Measurements from ENCODE around the gene LRCH3.
"Not testable (repeated sequence)": the region's sequence is repeated elsewhere in the genome, so short reads cannot be mapped to it uniquely, and the experiment has no call there.

The LRCH3 gene

GRCh38 chr3:197912741-197913476, 121.9 kb downstream of the LRCH3 start:
- POLR2A ChIA-PET = no interaction called here
- CTCF ChIA-PET = no interaction called here
- TF ChIP-seq CTBP1 (IDR thresholded peaks at IDR 0.05; ENCODE audit: borderline replicate concordance) (no peak), FOXA1 (IDR thresholded peaks at IDR 0.05) (no peak), LEF1 (IDR thresholded peaks at IDR 0.05; ENCODE audit: borderline replicate concordance) (no peak), ZNF384 (IDR thresholded peaks at IDR 0.05) (no peak), SUZ12 (IDR thresholded peaks at IDR 0.05) (no peak), FOXK2 (IDR thresholded peaks at IDR 0.05) (no peak), L3MBTL2 (conservative IDR thresholded peaks at IDR 0.05) (no peak), HDGF (IDR thresholded peaks at IDR 0.05; ENCODE audit: borderline replicate concordance) (no peak), NFRKB (IDR thresholded peaks at IDR 0.05) (no peak)
- DNase-seq (ENCODE audit: extremely low spot score) = no peak

DNA sequence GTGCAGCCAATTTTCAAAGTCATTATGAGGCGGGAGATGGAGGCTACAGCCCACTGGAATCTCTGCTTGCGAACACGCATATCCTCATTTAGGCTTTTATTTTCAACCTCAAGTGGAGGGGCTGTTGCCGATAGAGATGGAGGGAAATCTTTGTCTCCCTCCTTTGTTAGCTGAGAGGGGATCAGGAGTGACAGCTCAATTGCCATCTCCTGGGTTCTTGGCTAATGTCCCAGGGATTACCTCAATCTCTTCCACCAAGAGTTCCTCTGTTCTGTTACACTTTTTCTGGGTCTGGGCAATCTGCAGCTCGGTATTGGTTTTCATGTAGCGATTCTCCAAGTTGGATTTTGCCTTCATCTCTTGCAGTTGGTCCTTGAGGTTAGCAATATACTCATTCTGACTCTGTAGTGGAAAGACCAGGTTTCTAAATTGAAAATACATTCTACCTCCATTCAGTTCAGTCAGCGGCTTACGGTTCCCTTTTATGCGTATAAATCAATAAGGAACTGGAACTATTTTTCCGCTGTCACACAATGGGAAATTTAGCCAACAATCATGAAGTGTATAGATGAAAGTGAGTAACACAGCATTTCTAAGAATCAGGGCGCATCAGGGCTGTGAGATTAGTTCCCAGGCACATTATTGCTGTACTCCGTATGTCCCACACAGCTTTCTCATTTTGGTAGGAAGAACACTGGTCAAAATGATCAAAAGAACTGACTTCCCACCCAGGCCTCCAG, 122.8 kb downstream of the LRCH3 start:
- DNase-seq (ENCODE audit: extremely low spot score) = no peak
- ChIA-PET CTCF (no interaction called here), POLR2A (no interaction called here)
- TF ChIP-seq TARDBP (IDR thresholded peaks at IDR 0.05) (no peak), FOXM1 (IDR thresholded peaks at IDR 0.05; ENCODE audit: borderline replicate concordance) (no peak), SP1 (IDR thresholded peaks at IDR 0.05) (no peak), ARNT (IDR thresholded peaks at IDR 0.05) (no peak), CTBP1 (IDR thresholded peaks at IDR 0.05; ENCODE audit: borderline replicate concordance) (no peak), HDGF (IDR thresholded peaks at IDR 0.05; ENCODE audit: borderline replicate concordance) (no peak), FOXK2 (IDR thresholded peaks at IDR 0.05) (no peak), PKNOX1 (IDR thresholded peaks at IDR 0.05) (no peak), ELF4 (IDR thresholded peaks at IDR 0.05) (no peak), BHLHE40 (IDR thresholded peaks at IDR 0.05; ENCODE audit: borderline replicate concordance) (no peak), L3MBTL2 (conservative IDR thresholded peaks at IDR 0.05) (no peak), FOXA1 (IDR thresholded peaks at IDR 0.05) (no peak), LEF1 (IDR thresholded peaks at IDR 0.05; ENCODE audit: borderline replicate concordance) (no peak), NFRKB (IDR thresholded peaks at IDR 0.05) (no peak), ZNF384 (IDR thresholded peaks at IDR 0.05) (no peak), SUZ12 (IDR thresholded peaks at IDR 0.05) (no peak)

DNA sequence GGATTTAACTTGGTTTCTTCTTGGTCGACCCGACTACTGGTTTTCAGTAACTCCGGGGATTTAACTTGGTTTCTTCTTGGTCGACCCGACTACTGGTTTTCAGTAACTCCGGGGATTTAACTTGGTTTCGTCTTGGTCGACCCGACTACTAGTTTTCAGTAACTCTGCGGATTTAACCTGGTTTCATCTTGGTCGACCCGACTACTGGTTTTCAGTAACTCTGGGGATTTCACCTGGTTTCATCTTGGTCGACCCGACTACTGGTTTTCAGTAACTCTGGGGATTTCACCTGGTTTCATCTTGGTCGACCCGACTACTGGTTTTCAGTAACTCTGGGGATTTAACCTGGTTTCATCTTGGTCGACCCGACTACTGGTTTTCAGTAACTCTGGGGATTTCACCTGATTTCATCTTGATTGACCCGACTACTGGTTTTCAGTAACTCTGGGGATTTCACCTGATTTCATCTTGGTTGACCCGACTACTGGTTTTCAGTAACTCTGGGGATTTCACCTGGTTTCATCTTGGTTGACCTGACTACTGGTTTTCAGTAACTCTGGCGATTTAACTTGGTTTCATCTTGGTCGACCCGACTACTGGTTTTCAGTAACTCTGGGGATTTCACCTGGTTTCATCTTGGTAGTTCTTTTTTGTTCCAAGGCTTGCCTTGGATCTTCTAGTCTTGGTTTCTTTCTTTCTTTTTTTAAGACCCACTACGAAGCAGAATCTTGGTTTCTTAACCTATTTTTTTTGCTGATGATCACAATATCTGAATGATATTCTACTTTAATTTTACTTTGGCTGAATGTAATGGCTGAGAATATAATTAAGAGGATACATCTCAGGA, 130.6 kb downstream of the LRCH3 start:
- CTCF ChIA-PET; DNase-seq (ENCODE audit: extremely low spot score); POLR2A ChIA-PET: not testable (repeated sequence)

DNA sequence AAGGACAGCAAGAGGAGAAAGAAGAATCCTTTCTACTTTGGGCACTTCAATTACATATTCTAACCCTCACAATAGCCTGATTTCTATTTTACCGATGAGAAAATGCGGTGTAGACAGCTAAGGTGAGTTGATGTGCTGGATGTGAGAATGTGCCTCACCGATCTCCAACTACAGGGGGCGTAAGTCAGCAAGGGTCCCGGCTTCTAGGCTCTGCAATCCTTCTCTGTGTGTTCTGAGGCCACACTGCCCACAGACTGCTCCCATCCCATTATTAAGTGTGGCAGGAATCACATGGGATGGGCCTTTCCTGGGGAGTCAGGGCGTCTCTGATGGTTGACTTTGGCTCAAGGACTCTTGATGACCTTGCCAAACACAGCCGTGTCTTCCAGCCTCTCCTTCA, 135.4 kb downstream of the LRCH3 start:
- ChIA-PET POLR2A (no interaction called here), CTCF (no interaction called here)
- DNase-seq (ENCODE audit: extremely low spot score) = peak; percentile 44
- TF ChIP-seq ELF4 (IDR thresholded peaks at IDR 0.05) = no peak
- no peak for TF ChIP-seq FOXK2 (IDR thresholded peaks at IDR 0.05)
- TF ChIP-seq LEF1 (IDR thresholded peaks at IDR 0.05; ENCODE audit: borderline replicate concordance) = no peak
- no peak for TF ChIP-seq HDGF (IDR thresholded peaks at IDR 0.05; ENCODE audit: borderline replicate concordance)

GRCh38 chr3:197927578-197927977, 136.5 kb downstream of the LRCH3 start:
- POLR2A ChIA-PET; CTCF ChIA-PET; DNase-seq (ENCODE audit: extremely low spot score): not testable (repeated sequence)

DNA sequence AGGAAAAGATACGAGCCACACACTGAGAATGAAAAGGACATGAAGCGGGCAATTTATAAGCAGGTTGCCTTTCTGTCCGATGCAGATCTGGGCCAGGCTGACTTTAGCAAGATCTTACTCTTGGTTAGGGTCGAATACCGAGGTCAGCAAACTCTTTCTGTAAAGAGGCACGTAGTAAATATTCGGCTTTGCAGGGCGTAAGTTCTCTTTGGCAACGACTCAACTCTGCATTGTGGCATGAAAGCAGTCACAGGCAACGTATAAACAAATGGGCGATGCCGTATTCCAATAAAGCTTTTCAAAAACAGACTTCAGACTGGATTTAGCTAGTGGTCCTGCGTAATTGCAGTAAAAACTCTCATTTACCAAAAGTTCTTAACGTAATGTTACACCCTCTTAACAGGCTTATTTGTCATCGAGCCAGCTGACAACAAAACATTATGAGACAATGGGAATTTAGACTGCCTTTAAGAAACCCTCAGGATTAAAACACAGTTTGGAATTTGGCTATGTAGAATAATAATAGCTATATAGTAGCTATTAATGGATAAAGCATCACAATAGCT, 145.8 kb downstream of the LRCH3 start:
- POLR2A ChIA-PET = no interaction called here
- CTCF ChIA-PET = interaction anchor here (0.6 kb wide), 1 partner anchor 153 kb away, joined by 3 read pairs; no protein-coding TSS in a partner anchor
- DNase-seq (ENCODE audit: extremely low spot score) = no peak
- TF ChIP-seq HDGF (IDR thresholded peaks at IDR 0.05; ENCODE audit: borderline replicate concordance) = no peak
- TF ChIP-seq LEF1 (IDR thresholded peaks at IDR 0.05; ENCODE audit: borderline replicate concordance) = no peak
- TF ChIP-seq FOXM1 (IDR thresholded peaks at IDR 0.05; ENCODE audit: borderline replicate concordance) = no peak
- TF ChIP-seq TARDBP (IDR thresholded peaks at IDR 0.05) = no peak
- no peak for TF ChIP-seq ARNT (IDR thresholded peaks at IDR 0.05)
- TF ChIP-seq NFRKB (IDR thresholded peaks at IDR 0.05) = no peak
